ENCODE results near the gene WWOX.

GRCh38 chr16:78642621-78643285 is 543.3 kb downstream of the WWOX start:
- TF ChIP-seq POLR2AphosphoS5 (IDR thresholded peaks at IDR 0.05; ENCODE audit: low read depth, low read length): no peak
- no peak for TF ChIP-seq TAF1 (IDR thresholded peaks at IDR 0.05; ENCODE audit: borderline replicate concordance, insufficient read depth, low read length)
- TF ChIP-seq REST (IDR thresholded peaks at IDR 0.05; ENCODE audit: insufficient read depth in 1 of 2, low read depth in 2 of 2, low read length in 2 of 2): no peak
